T-helper 2 cell treated with Interferon-gamma antibody and Interleukin-4, amounts not matched to agents 5 μg/mL and 100 μg/mL, for 36 hours (primary cell): ENCODE measurements around the gene PTPRK.
"Not testable (repeated sequence)": the region's sequence is repeated elsewhere in the genome, so short reads cannot be mapped to it uniquely, and the experiment has no call there.

Experiments used
- DNase-seq: peaks from one replicate; pipeline ENCODE4 v3.0.0; 2021; ENCODE audit warnings: low spot score
- H3K27ac Mint-ChIP-seq: one replicate; pipeline ENCODE4 v1.8.0; 2021; ENCODE audit warnings: mild to moderate bottlenecking, mixed read lengths
- H3K27me3 Mint-ChIP-seq: one replicate; pipeline ENCODE4 v1.8.0; 2021; ENCODE audit warnings: low read depth, mixed read lengths
- H3K36me3 Mint-ChIP-seq: one replicate; pipeline ENCODE4 v1.8.0; 2021; ENCODE audit warnings: low read depth, mixed read lengths
- H3K4me1 Mint-ChIP-seq: one replicate; pipeline ENCODE4 v1.8.0; 2021; ENCODE audit warnings: low read depth, mixed read lengths
- H3K4me3 Mint-ChIP-seq: one replicate; pipeline ENCODE4 v1.8.0; 2022; ENCODE audit warnings: mild to moderate bottlenecking, moderate library complexity, mixed read lengths
- H3K9me3 Mint-ChIP-seq: one replicate; pipeline ENCODE4 v1.8.0; 2021; ENCODE audit warnings: mixed read lengths

Gene PTPRK

GRCh38 chr6:128024969-128025368 lies 495.4 kb downstream of the PTPRK start:
- DNase-seq = no peak
- Mint-ChIP-seq H3K27me3 (peaks cover 2% of the 10 kb centered on the region), H3K27ac (no peak overlapping the region), H3K4me1 (peaks cover 5% of the 10 kb centered on the region), H3K4me3 (no peak overlapping the region), H3K36me3 (no peaks in the 10 kb centered on the region), H3K9me3 (no peaks in the 10 kb centered on the region)

- Mint-ChIP-seq H3K4me1 (peaks cover 5% of the 10 kb centered on the region), H3K27me3 (peaks cover 5% of the 10 kb centered on the region), H3K9me3 (no peaks in the 10 kb centered on the region), H3K36me3 (no peaks in the 10 kb centered on the region), H3K4me3 (no peak overlapping the region), H3K27ac (no peak overlapping the region)
- DNase-seq = no peak
Measured at GRCh38 chr6:128024046-128024445, 496.4 kb downstream of the PTPRK start.

- Mint-ChIP-seq H3K4me1 (no peaks in the 10 kb centered on the region), H3K4me3 (no peak overlapping the region), H3K36me3 (no peaks in the 10 kb centered on the region), H3K27me3 (peaks cover 7% of the 10 kb centered on the region), H3K9me3 (no peaks in the 10 kb centered on the region), H3K27ac (no peak overlapping the region)
- no peak for DNase-seq
Measured at GRCh38 chr6:128018821-128019220, 501.6 kb downstream of the PTPRK start.

GRCh38 chr6:128017288-128017687 lies 503.1 kb downstream of the PTPRK start:
- no peaks in the 10 kb centered on the region for H3K36me3 Mint-ChIP-seq
- no peak overlapping the region for H3K27ac Mint-ChIP-seq
- H3K27me3 Mint-ChIP-seq = peaks cover 11% of the 10 kb centered on the region
- H3K9me3 Mint-ChIP-seq = no peaks in the 10 kb centered on the region
- DNase-seq = no peak
- no peak overlapping the region for H3K4me3 Mint-ChIP-seq
- H3K4me1 Mint-ChIP-seq = no peaks in the 10 kb centered on the region

- Mint-ChIP-seq H3K27me3 (peaks cover 6% of the 10 kb centered on the region), H3K27ac (no peak overlapping the region), H3K4me1 (no peaks in the 10 kb centered on the region), H3K4me3 (no peak overlapping the region), H3K9me3 (no peaks in the 10 kb centered on the region), H3K36me3 (no peaks in the 10 kb centered on the region)
- no peak for DNase-seq
Measured at GRCh38 chr6:128007658-128008057, 512.7 kb downstream of the PTPRK start.

GRCh38 chr6:128005009-128005408 lies 515.4 kb downstream of the PTPRK start:
- Mint-ChIP-seq H3K36me3 (no peaks in the 10 kb centered on the region), H3K27me3 (peaks cover 3% of the 10 kb centered on the region), H3K4me3 (no peak overlapping the region), H3K9me3 (no peaks in the 10 kb centered on the region), H3K4me1 (no peaks in the 10 kb centered on the region), H3K27ac (no peak overlapping the region)
- no peak for DNase-seq

GRCh38 chr6:128000363-128000762 lies 520.0 kb downstream of the PTPRK start:
- H3K4me3 Mint-ChIP-seq = no peak overlapping the region
- H3K27ac Mint-ChIP-seq = no peak overlapping the region
- DNase-seq = no peak
- peaks cover 1% of the 10 kb centered on the region for H3K36me3 Mint-ChIP-seq
- no peaks in the 10 kb centered on the region for H3K27me3 Mint-ChIP-seq
- peaks cover 17% of the 10 kb centered on the region for H3K4me1 Mint-ChIP-seq
- H3K9me3 Mint-ChIP-seq = peaks cover 5% of the 10 kb centered on the region

- no peak for DNase-seq
- Mint-ChIP-seq H3K36me3 (peaks cover 1% of the 10 kb centered on the region), H3K4me1 (peaks cover 17% of the 10 kb centered on the region), H3K27ac (no peak overlapping the region), H3K4me3 (no peak overlapping the region), H3K27me3 (no peaks in the 10 kb centered on the region), H3K9me3 (peaks cover 5% of the 10 kb centered on the region)
Measured at GRCh38 chr6:127998985-127999384, 521.4 kb downstream of the PTPRK start.

GRCh38 chr6:127997496-127998164 lies 522.8 kb downstream of the PTPRK start:
- H3K9me3 Mint-ChIP-seq = peaks cover 5% of the 10 kb centered on the region
- H3K27ac Mint-ChIP-seq = no peak overlapping the region
- H3K4me1 Mint-ChIP-seq = peaks cover 17% of the 10 kb centered on the region
- peaks cover 1% of the 10 kb centered on the region for H3K36me3 Mint-ChIP-seq
- no peak overlapping the region for H3K4me3 Mint-ChIP-seq
- H3K27me3 Mint-ChIP-seq = no peaks in the 10 kb centered on the region
- no peak for DNase-seq

- no peak overlapping the region for H3K27ac Mint-ChIP-seq
- H3K4me1 Mint-ChIP-seq = peaks cover 21% of the 10 kb centered on the region
Measured at GRCh38 chr6:127996925-127997324, 523.5 kb downstream of the PTPRK start.

GRCh38 chr6:127992144-127992543 lies 528.3 kb downstream of the PTPRK start:
- Mint-ChIP-seq H3K4me1 (peaks cover 16% of the 10 kb centered on the region), H3K9me3 (peaks cover 4% of the 10 kb centered on the region), H3K27me3 (no peaks in the 10 kb centered on the region), H3K27ac (no peak overlapping the region), H3K36me3 (peaks cover 1% of the 10 kb centered on the region), H3K4me3 (no peak overlapping the region)
- DNase-seq = no peak

More at GRCh38 chr6:127996925-127997324, 523.5 kb downstream of the PTPRK start:
- Mint-ChIP-seq H3K4me3 (no peak overlapping the region), H3K27me3 (no peaks in the 10 kb centered on the region), H3K9me3 (peaks cover 5% of the 10 kb centered on the region), H3K36me3 (peaks cover 1% of the 10 kb centered on the region)
- no peak for DNase-seq

GRCh38 chr6:127990074-127990473 lies 530.3 kb downstream of the PTPRK start:
- Mint-ChIP-seq H3K36me3 (no peaks in the 10 kb centered on the region), H3K4me1 (peaks cover 10% of the 10 kb centered on the region), H3K9me3 (peaks cover 4% of the 10 kb centered on the region), H3K4me3 (no peak overlapping the region), H3K27ac (no peak overlapping the region), H3K27me3 (no peaks in the 10 kb centered on the region)
- no peak for DNase-seq

GRCh38 chr6:127980996-127981395 lies 539.4 kb downstream of the PTPRK start:
- Mint-ChIP-seq H3K4me3 (no peak overlapping the region), H3K36me3 (peaks cover 17% of the 10 kb centered on the region), H3K27me3 (no peaks in the 10 kb centered on the region), H3K4me1 (peaks cover 7% of the 10 kb centered on the region), H3K9me3 (peaks cover 17% of the 10 kb centered on the region), H3K27ac (no peak overlapping the region)
- no peak for DNase-seq

GRCh38 chr6:127978185-127978584 lies 542.2 kb downstream of the PTPRK start:
- not testable (repeated sequence) for H3K27me3 Mint-ChIP-seq, H3K4me3 Mint-ChIP-seq, H3K27ac Mint-ChIP-seq, DNase-seq
- peaks cover 29% of the 10 kb centered on the region for H3K9me3 Mint-ChIP-seq
- peaks cover 33% of the 10 kb centered on the region for H3K36me3 Mint-ChIP-seq
- H3K4me1 Mint-ChIP-seq = peaks cover 19% of the 10 kb centered on the region

- no peak for DNase-seq
- no peak overlapping the region for H3K27ac Mint-ChIP-seq
- no peaks in the 10 kb centered on the region for H3K27me3 Mint-ChIP-seq
- peaks cover 32% of the 10 kb centered on the region for H3K9me3 Mint-ChIP-seq
- H3K36me3 Mint-ChIP-seq = peaks cover 38% of the 10 kb centered on the region
- H3K4me1 Mint-ChIP-seq = peaks cover 31% of the 10 kb centered on the region
- no peak overlapping the region for H3K4me3 Mint-ChIP-seq
Measured at GRCh38 chr6:127976796-127977195, 543.6 kb downstream of the PTPRK start.
